ENCODE data around the gene SEMA3G.

SEMA3G gene

DNA sequence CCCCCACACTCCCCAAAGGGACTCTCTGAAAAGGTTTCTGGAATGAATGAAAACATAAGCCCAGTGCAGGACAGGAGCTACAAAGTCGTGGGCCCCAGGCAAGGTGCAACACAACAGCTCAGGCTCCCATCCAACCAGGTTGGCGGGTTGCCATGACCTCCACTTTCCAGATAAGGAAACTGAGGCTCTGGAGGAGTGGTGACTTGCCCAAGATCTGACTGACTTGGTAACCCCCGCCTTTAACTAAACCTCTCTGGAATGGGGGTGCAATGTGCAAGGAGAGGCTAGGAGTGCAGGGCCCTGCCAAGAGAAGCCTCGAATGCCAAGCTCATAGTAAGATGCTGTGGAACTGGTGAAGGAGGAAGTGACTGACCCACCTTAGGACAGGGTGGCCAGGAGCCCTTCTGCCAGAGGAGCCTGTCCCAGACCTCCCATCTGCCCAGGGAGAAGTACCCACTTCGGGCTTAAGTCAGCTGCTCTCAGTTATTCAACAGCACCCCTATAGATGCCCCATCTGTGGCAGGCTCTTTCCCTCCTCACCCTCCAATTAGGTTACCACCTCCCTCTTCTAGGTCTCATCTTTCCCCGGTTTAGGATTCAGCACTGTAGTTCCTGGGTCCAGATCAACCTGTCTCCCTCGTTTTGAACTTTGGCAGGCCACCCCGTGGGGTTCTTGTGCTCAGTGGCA is 9.5 kb upstream of the SEMA3G start:
- ATAC-seq (ENCODE audit: insufficient read depth, low read depth): no peak
- Histone ChIP-seq H2AFZ (ENCODE audit: low read depth, low read length) (peak overlapping the region; percentile 99), H3K27me3 (ENCODE audit: insufficient read depth, low read length, poor library complexity) (no peaks in the 10 kb centered on the region), H3K36me3 (ENCODE audit: insufficient read depth, low read length) (peaks cover 24% of the 10 kb centered on the region), H3K9me3 (ENCODE audit: insufficient read depth, low read length, severe bottlenecking) (no peaks in the 10 kb centered on the region), H3K9ac (ENCODE audit: low read depth, low read length) (peak overlapping the region; percentile 97), H3K4me3 (ENCODE audit: low read depth in 1 of 2, low read length in 2 of 2) (peak overlapping the region in 1 of 2 experiments; percentile 94; a peak in 2 of 4 replicates), H3K4me1 (ENCODE audit: insufficient read depth, low read length) (peaks cover 26% of the 10 kb centered on the region), H3K4me2 (ENCODE audit: insufficient read depth, low read length) (peak overlapping the region; percentile 85), H3K79me2 (ENCODE audit: insufficient read depth, low read length) (peaks cover 39% of the 10 kb centered on the region), H3K27ac (ENCODE audit: low read length) (peak overlapping the region; percentile 96), H4K20me1 (ENCODE audit: insufficient read depth, low read length) (0 out of 2 replicates have a peak, but pooled peaks cover 7% of the 10 kb centered on the region)
- no peak for TF ChIP-seq EZH2 (IDR thresholded peaks at IDR 0.05; ENCODE audit: borderline replicate concordance, low read depth, low read length, severe bottlenecking)
- TF ChIP-seq, protein P1, sequence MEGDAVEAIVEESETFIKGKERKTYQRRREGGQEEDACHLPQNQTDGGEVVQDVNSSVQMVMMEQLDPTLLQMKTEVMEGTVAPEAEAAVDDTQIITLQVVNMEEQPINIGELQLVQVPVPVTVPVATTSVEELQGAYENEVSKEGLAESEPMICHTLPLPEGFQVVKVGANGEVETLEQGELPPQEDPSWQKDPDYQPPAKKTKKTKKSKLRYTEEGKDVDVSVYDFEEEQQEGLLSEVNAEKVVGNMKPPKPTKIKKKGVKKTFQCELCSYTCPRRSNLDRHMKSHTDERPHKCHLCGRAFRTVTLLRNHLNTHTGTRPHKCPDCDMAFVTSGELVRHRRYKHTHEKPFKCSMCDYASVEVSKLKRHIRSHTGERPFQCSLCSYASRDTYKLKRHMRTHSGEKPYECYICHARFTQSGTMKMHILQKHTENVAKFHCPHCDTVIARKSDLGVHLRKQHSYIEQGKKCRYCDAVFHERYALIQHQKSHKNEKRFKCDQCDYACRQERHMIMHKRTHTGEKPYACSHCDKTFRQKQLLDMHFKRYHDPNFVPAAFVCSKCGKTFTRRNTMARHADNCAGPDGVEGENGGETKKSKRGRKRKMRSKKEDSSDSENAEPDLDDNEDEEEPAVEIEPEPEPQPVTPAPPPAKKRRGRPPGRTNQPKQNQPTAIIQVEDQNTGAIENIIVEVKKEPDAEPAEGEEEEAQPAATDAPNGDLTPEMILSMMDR (IDR thresholded peaks at IDR 0.05; ENCODE audit: borderline replicate concordance, extremely low read depth, low read length, poor library complexity, severe bottlenecking): no peak
- DNase-seq: no peak

DNA sequence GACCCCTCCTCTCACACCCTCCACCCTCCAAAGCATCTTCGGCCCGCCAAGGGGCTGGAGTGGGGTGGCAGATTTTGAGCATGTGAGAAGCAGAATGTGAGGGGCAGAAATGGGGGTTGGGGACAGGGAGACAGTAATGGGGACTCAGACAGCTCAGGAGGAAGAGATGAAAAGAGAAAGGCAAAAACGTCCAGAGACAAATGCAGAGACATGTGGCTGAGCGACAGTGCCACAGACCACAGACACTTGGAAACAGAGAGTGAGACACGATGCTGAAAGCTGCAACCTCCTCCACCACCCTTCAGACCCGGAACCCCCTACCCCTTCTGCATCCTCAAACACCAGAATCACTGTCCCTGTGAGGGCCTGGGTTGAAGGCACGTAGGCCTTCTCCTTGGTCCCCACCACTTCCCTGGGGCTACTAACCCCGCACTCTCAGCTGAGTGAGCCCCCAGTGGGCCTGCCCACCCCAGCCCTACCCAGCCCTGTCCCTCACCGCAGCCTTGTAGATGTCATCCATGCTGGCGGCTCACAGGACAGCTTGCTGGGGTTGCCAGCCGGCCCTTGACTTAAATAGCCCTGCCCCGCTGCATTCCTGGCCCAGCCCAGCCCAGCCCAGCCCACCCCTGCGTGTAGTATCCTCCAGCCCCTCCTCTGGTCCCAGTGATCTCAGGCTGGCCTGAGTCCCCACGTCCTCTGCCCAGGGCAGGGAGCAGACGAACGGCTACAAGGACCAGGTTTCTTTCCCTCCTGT is 8.8 kb upstream of the SEMA3G start, which contains the start of gene TNNC1:
TSS of gene TNNC1 (minus strand) at position 546 of the 754 bp plus-strand sequence. CDS start at position 520, 26 bp downstream.
- Histone ChIP-seq H3K4me2 (ENCODE audit: insufficient read depth, low read length) (peak within 1 kb of the TSS; percentile 85), H3K79me2 (ENCODE audit: insufficient read depth, low read length) (peaks cover 33% of the 10 kb centered on the region), H3K9me3 (ENCODE audit: insufficient read depth, low read length, severe bottlenecking) (no peaks in the 10 kb centered on the region), H3K27ac (ENCODE audit: low read length) (peak within 1 kb of the TSS; percentile 96), H3K4me1 (ENCODE audit: insufficient read depth, low read length) (peaks cover 26% of the 10 kb centered on the region), H3K9ac (ENCODE audit: low read depth, low read length) (peak within 1 kb of the TSS; percentile 97), H3K36me3 (ENCODE audit: insufficient read depth, low read length) (peaks cover 16% of the 10 kb centered on the region), H3K27me3 (ENCODE audit: insufficient read depth, low read length, poor library complexity) (no peaks in the 10 kb centered on the region), H4K20me1 (ENCODE audit: insufficient read depth, low read length) (0 out of 2 replicates have a peak, but pooled peaks cover 7% of the 10 kb centered on the region), H3K4me3 (ENCODE audit: low read depth in 1 of 2, low read length in 2 of 2) (peak within 1 kb of the TSS in 1 of 2 experiments; percentile 94; a peak in 2 of 4 replicates), H2AFZ (ENCODE audit: low read depth, low read length) (peak within 1 kb of the TSS; percentile 99)
- ATAC-seq (ENCODE audit: insufficient read depth, low read depth) (no peak), DNase-seq (no peak)
- no peak for TF ChIP-seq EZH2 (IDR thresholded peaks at IDR 0.05; ENCODE audit: borderline replicate concordance, low read depth, low read length, severe bottlenecking)
- TF ChIP-seq, protein P1 (IDR thresholded peaks at IDR 0.05; ENCODE audit: borderline replicate concordance, extremely low read depth, low read length, poor library complexity, severe bottlenecking): no peak

DNA sequence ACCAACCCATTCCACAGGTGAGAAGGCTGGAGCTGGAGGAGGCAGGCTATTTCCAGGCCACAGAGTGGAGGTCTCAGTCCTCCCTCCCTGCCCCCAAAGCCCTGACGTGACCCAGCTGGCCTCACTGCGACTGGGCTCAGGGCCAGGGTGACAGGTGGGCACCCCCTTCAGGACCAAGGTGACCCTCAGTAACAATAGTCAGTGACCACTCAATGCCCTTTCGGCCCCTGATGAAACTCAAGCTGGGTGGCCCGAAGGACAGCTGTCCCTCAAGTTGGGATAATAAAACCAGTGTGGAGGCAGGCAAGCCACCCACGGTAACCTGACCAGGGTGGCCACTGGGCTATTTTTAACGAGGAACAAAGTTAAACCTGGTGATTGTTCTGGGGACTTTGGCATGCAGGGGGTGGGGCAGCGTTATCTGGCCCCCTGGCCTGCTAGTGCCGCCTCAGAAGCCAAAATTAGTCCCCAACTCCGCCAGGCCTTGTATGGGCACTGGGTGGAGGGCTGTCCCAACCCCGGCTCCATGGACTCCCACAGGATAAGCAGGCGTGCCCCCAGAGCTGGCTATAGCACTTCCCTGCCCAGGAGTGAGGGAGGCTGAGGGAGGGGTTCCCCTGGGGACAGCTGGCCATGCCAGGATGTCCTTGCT is 7.8 kb upstream of the SEMA3G start:
- Histone ChIP-seq H3K9ac (ENCODE audit: low read depth, low read length) (no peak overlapping the region), H3K9me3 (ENCODE audit: insufficient read depth, low read length, severe bottlenecking) (no peaks in the 10 kb centered on the region), H4K20me1 (ENCODE audit: insufficient read depth, low read length) (0 out of 2 replicates have a peak, but pooled peaks cover 6% of the 10 kb centered on the region), H3K27me3 (ENCODE audit: insufficient read depth, low read length, poor library complexity) (no peaks in the 10 kb centered on the region), H2AFZ (ENCODE audit: low read depth, low read length) (no peak overlapping the region), H3K4me1 (ENCODE audit: insufficient read depth, low read length) (peaks cover 25% of the 10 kb centered on the region), H3K4me3 (ENCODE audit: low read depth in 1 of 2, low read length in 2 of 2) (no peak overlapping the region), H3K27ac (ENCODE audit: low read length) (no peak overlapping the region), H3K36me3 (ENCODE audit: insufficient read depth, low read length) (peaks cover 7% of the 10 kb centered on the region), H3K4me2 (ENCODE audit: insufficient read depth, low read length) (no peak overlapping the region), H3K79me2 (ENCODE audit: insufficient read depth, low read length) (peaks cover 23% of the 10 kb centered on the region)
- TF ChIP-seq EZH2 (IDR thresholded peaks at IDR 0.05; ENCODE audit: borderline replicate concordance, low read depth, low read length, severe bottlenecking): no peak
- TF ChIP-seq, protein P1 (IDR thresholded peaks at IDR 0.05; ENCODE audit: borderline replicate concordance, extremely low read depth, low read length, poor library complexity, severe bottlenecking): no peak
- no peak for ATAC-seq (ENCODE audit: insufficient read depth, low read depth)
- no peak for DNase-seq
